ENCODE data around the gene SIGLEC15.

- no peak for TF ChIP-seq CTCF (IDR thresholded peaks at IDR 0.05; ENCODE audit: poor library complexity)
- TF ChIP-seq EZH2 (IDR thresholded peaks at IDR 0.05; ENCODE audit: borderline replicate concordance) = no peak
These were observed 13.0 kb downstream of the SIGLEC15 start for GRCh38 chr18:45838302-45839070.

Data from hepatocyte (in vitro differentiated cells).